Stimulated activated naive CD8-positive, alpha-beta T cell treated with anti-CD3 and anti-CD28 coated beads, Interleukin-15, Interleukin-2, amounts not matched to agents 100 U/mL and 50 U/mL, for 24 hours (primary cell): ENCODE data around the gene FOSL1.
"Not testable (repeated sequence)": the region's sequence is repeated elsewhere in the genome, so short reads cannot be mapped to it uniquely, and the experiment has no call there.

Source experiments
- ATAC-seq: fragments of 150-1000 bp; cut with Tn5 transposase; one replicate; pipeline ENCODE4 v1.10.0; 2021
- DNase-seq: peaks from one replicate; pipeline ENCODE4 v3.0.0; 2021

The FOSL1 gene

GRCh38 chr11:65852508-65853245 lies 47.5 kb downstream of the FOSL1 start:
- DNase-seq (peak; percentile 14), ATAC-seq (no peak)

- ATAC-seq (no peak), DNase-seq (peak; percentile 10)
Measured at GRCh38 chr11:65851811-65852507, 48.2 kb downstream of the FOSL1 start.

- peak; percentile 54 for DNase-seq
Measured at GRCh38 chr11:65851083-65851579, 49.1 kb downstream of the FOSL1 start.

GRCh38 chr11:65850217-65851082 lies 49.7 kb downstream of the FOSL1 start:
- DNase-seq = peak; percentile 5
- no peak for ATAC-seq

More at GRCh38 chr11:65851083-65851579, 49.1 kb downstream of the FOSL1 start:
- peak; percentile 24 for ATAC-seq

GRCh38 chr11:65849771-65850216 lies 50.4 kb downstream of the FOSL1 start:
- DNase-seq = no peak
- no peak for ATAC-seq

GRCh38 chr11:65849366-65849765 lies 50.8 kb downstream of the FOSL1 start:
- DNase-seq = peak; percentile 4
- ATAC-seq = no peak

GRCh38 chr11:65848693-65849092 lies 51.5 kb downstream of the FOSL1 start:
- ATAC-seq, DNase-seq: not testable (repeated sequence)

GRCh38 chr11:65847746-65848145 lies 52.4 kb downstream of the FOSL1 start:
- DNase-seq (no peak), ATAC-seq (no peak)

- DNase-seq (no peak), ATAC-seq (no peak)
Measured at GRCh38 chr11:65844231-65844872, 55.8 kb downstream of the FOSL1 start.

- DNase-seq (no peak), ATAC-seq (no peak)
Measured at GRCh38 chr11:65843811-65844210, 56.4 kb downstream of the FOSL1 start.

- ATAC-seq = no peak
Measured at GRCh38 chr11:65842144-65842543, 58.0 kb downstream of the FOSL1 start.

More at GRCh38 chr11:65842144-65842543, 58.0 kb downstream of the FOSL1 start:
- no peak for DNase-seq
